GM12874 (cell line): ENCODE results near the gene INCENP.

Experiments
- TF ChIP-seq, protein P1 (sequence below): IDR thresholded peaks from 2 replicates; pipeline ENCODE4 v1.5.1; 2011; ENCODE audit warnings: low read depth, mild to moderate bottlenecking, control low read depth, low read length, moderate library complexity; ENCODE audit not compliant: insufficient read depth

INCENP gene

DNA sequence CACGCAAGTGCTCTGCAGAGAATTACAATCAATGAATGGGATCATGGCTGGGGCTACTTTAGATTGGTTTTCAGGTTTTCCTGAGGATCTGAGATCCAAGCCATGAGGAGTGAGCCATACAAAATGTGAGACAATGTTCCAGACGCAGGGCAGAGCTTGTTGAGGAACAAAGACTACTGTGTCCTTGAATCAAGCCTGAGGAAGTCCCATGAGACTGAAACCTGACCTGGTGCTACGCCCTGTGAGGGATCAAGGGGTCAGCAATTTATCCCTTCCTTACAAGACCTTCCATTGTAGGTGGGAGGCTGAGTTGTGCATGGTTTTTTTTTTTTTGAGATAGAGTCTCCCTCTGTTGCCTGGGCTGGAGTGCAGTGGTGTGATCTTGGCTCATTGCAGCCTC, 2.1 kb downstream of the INCENP start:
- TF ChIP-seq, protein P1, sequence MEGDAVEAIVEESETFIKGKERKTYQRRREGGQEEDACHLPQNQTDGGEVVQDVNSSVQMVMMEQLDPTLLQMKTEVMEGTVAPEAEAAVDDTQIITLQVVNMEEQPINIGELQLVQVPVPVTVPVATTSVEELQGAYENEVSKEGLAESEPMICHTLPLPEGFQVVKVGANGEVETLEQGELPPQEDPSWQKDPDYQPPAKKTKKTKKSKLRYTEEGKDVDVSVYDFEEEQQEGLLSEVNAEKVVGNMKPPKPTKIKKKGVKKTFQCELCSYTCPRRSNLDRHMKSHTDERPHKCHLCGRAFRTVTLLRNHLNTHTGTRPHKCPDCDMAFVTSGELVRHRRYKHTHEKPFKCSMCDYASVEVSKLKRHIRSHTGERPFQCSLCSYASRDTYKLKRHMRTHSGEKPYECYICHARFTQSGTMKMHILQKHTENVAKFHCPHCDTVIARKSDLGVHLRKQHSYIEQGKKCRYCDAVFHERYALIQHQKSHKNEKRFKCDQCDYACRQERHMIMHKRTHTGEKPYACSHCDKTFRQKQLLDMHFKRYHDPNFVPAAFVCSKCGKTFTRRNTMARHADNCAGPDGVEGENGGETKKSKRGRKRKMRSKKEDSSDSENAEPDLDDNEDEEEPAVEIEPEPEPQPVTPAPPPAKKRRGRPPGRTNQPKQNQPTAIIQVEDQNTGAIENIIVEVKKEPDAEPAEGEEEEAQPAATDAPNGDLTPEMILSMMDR = no peak

DNA sequence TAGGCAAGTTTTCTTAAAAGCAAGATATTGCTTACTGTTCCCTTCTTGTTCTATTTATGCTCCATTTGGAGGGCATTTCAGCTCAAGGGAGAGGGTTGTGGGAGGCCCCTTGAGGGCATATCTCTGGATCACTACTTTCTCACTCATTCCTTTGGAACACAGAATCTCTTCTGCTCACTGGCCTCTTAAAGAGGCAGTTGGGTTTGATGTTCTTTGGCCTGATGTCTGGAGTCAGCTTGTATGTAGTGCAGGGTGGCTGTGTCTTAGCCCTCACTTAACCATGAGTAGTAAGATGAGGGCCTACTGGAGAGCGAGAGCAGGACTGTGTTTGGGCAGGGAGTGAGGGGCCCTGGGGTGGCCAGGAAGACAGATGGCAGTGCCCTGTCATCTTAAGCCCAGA, 3.6 kb downstream of the INCENP start:
- TF ChIP-seq, protein P1 = no peak

GRCh38 chr11:62127941-62128770, 4.3 kb downstream of the INCENP start:
- TF ChIP-seq, protein P1 = no peak

GRCh38 chr11:62128835-62129234, 5.0 kb downstream of the INCENP start:
- TF ChIP-seq, protein P1 = no peak

DNA sequence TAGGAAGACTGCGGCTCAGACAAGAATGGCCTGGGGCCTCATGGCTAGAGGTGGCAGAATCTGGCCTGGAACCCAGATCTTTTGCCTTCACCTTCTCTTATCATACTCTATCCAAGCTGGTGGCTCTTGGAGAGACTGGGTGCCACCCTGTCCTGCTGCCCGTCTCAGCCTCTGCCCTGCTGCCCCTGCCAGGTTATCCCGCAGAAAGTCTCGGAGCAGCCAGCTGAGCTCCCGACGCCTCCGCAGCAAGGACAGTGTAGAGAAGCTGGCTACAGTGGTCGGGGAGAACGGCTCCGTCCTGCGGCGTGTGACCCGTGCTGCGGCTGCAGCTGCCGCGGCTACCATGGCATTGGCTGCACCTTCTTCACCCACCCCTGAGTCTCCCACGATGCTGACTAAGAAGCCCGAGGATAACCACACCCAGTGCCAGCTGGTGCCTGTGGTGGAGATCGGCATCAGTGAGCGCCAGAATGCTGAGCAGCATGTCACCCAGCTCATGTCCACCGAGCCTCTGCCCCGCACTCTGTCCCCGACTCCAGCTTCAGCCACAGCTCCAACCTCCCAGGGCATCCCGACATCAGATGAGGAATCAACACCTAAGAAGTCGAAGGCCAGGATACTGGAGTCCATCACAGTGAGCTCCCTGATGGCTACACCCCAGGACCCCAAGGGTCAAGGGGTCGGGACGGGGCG, 5.9 kb downstream of the INCENP start:
- TF ChIP-seq, protein P1 = no peak

DNA sequence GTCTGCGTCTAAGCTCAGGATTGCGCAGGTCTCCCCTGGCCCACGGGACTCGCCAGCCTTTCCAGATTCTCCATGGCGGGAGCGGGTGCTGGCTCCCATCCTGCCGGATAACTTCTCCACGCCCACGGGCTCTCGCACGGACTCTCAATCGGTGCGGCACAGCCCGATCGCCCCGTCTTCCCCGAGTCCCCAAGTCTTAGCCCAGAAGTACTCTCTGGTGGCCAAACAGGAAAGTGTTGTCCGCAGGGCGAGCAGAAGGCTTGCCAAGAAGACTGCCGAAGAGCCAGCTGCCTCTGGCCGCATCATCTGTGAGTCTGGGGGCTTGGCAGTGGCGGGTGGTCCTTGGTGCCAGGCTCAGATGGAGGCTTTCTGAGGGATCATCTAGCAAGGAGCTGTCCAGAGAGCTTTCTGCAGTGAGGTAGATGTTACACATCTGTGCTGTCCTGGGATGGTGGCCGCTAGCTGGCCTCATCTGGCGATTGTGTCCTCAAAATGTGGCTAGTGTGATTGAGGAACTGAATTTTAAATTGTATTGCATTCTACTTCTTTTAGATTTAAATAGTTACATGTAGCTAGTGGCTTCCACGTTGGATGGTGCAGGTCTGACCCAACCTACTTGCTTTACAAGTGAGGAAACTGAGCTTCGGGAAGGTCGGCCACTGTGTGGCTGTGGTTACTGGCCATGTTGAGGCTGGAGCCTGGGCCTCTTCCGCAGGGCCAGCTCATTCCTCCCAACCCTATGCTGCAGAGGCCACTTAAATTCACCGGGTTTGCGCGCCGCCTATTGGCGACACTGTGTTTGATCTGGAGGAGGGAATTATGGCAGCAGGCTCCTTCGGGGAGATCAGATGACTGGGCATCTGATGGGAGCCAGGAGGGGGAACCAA, 6.7 kb downstream of the INCENP start:
- TF ChIP-seq, protein P1 = no peak

DNA sequence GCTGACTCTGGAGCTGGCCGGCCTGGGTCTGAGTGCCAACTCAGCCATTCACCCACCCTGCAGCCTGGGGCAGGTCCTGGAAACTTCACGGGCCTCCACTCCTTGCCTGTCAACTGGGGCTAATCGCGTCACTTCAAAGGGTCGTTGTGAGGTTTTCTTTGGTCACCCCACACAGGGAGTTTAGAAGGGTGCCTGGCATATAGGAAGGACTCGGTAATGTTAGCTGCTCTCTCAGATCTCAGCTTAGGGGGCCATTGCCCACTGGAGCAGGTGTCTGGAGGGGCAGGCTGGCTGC, 7.3 kb downstream of the INCENP start:
- TF ChIP-seq, protein P1 = no peak
